ES-I3 (cell line): ENCODE measurements around the gene RIPOR2.

Source experiments
- H3K36me3 ChIP-seq: 2 replicates; pipeline ENCODE4 v1.6.1; 2013; ENCODE audit warnings: mild to moderate bottlenecking, low read length, control low read depth, moderate library complexity; ENCODE audit not compliant: insufficient read depth
- H3K4me1 ChIP-seq: 2 replicates; pipeline ENCODE4 v1.6.1; 2013; ENCODE audit warnings: mild to moderate bottlenecking, control low read depth, low read length; ENCODE audit not compliant: insufficient read depth
- H3K9ac ChIP-seq: 2 replicates; pipeline ENCODE4 v1.6.1; 2013; ENCODE audit warnings: low read depth, mild to moderate bottlenecking, low read length, moderate library complexity
- H3K9me3 ChIP-seq: 2 replicates; pipeline ENCODE4 v1.6.1; 2013; ENCODE audit warnings: mild to moderate bottlenecking, low read length, moderate library complexity; ENCODE audit not compliant: control insufficient read depth, insufficient read depth

RIPOR2 gene

GRCh38 chr6:24802271-24803059, 133.3 kb downstream of the RIPOR2 start:
- Histone ChIP-seq H3K4me1 (peaks cover 11% of the 10 kb centered on the region), H3K9me3 (no peaks in the 10 kb centered on the region), H3K36me3 (no peaks in the 10 kb centered on the region), H3K9ac (no peak overlapping the region)

- Histone ChIP-seq H3K9ac (no peak overlapping the region), H3K4me1 (peaks cover 12% of the 10 kb centered on the region), H3K9me3 (no peaks in the 10 kb centered on the region; the same call in 1 of the 2 replicates), H3K36me3 (no peaks in the 10 kb centered on the region)
Measured at GRCh38 chr6:24799541-24799915, 136.2 kb downstream of the RIPOR2 start.

GRCh38 chr6:24798740-24799540, 136.8 kb downstream of the RIPOR2 start, which contains the start of gene ARMH2:
Gene ARMH2 (minus strand): TSS chr6:24798917. CDS start chr6:24798857, 60 bp downstream.
- H3K4me1 ChIP-seq, result peaks cover 12% of the 10 kb centered on the region
- no peak within 1 kb of the TSS for H3K9ac ChIP-seq
- no peaks in the 10 kb centered on the region; the same call in 1 of the 2 replicates for H3K9me3 ChIP-seq
- H3K36me3 ChIP-seq, result no peaks in the 10 kb centered on the region

- H3K9me3 ChIP-seq, result no peaks in the 10 kb centered on the region; the same call in 1 of the 2 replicates
- no peaks in the 10 kb centered on the region for H3K36me3 ChIP-seq
- no peak overlapping the region for H3K9ac ChIP-seq
- peaks cover 12% of the 10 kb centered on the region for H3K4me1 ChIP-seq
Measured at GRCh38 chr6:24797596-24798216, 138.1 kb downstream of the RIPOR2 start.

- Histone ChIP-seq H3K9me3 (no peaks in the 10 kb centered on the region; the same call in 1 of the 2 replicates), H3K9ac (no peak overlapping the region), H3K4me1 (peaks cover 6% of the 10 kb centered on the region), H3K36me3 (no peaks in the 10 kb centered on the region)
Measured at GRCh38 chr6:24796616-24797290, 139.0 kb downstream of the RIPOR2 start.

GRCh38 chr6:24795106-24795505, 140.7 kb downstream of the RIPOR2 start:
- Histone ChIP-seq H3K36me3 (no peaks in the 10 kb centered on the region), H3K4me1 (peaks cover 6% of the 10 kb centered on the region), H3K9me3 (no peaks in the 10 kb centered on the region; the same call in 1 of the 2 replicates), H3K9ac (no peak overlapping the region)

- H3K9ac ChIP-seq, result no peak overlapping the region
- no peaks in the 10 kb centered on the region for H3K9me3 ChIP-seq
- no peaks in the 10 kb centered on the region for H3K4me1 ChIP-seq
- peaks cover 6% of the 10 kb centered on the region; the same call in 1 of the 2 replicates for H3K36me3 ChIP-seq
Measured at GRCh38 chr6:24788031-24788665, 147.6 kb downstream of the RIPOR2 start.

- Histone ChIP-seq H3K9ac (no peak overlapping the region), H3K4me1 (0 out of 2 replicates have a peak, but pooled peaks cover 6% of the 10 kb centered on the region), H3K9me3 (no peaks in the 10 kb centered on the region), H3K36me3 (peaks cover 9% of the 10 kb centered on the region)
Measured at GRCh38 chr6:24780206-24780605, 155.6 kb downstream of the RIPOR2 start.

GRCh38 chr6:24779416-24780016, 156.2 kb downstream of the RIPOR2 start:
- H3K9ac ChIP-seq, result no peak overlapping the region
- H3K36me3 ChIP-seq, result peaks cover 9% of the 10 kb centered on the region

GRCh38 chr6:24778878-24779277, 156.9 kb downstream of the RIPOR2 start:
- Histone ChIP-seq H3K36me3 (peaks cover 9% of the 10 kb centered on the region), H3K9ac (no peak overlapping the region), H3K4me1 (0 out of 2 replicates have a peak, but pooled peaks cover 6% of the 10 kb centered on the region), H3K9me3 (no peaks in the 10 kb centered on the region)

More at GRCh38 chr6:24779416-24780016, 156.2 kb downstream of the RIPOR2 start:
- Histone ChIP-seq H3K9me3 (no peaks in the 10 kb centered on the region), H3K4me1 (0 out of 2 replicates have a peak, but pooled peaks cover 6% of the 10 kb centered on the region)

GRCh38 chr6:24778121-24778520, 157.6 kb downstream of the RIPOR2 start:
- no peaks in the 10 kb centered on the region for H3K9me3 ChIP-seq
- H3K4me1 ChIP-seq, result 0 out of 2 replicates have a peak, but pooled peaks cover 6% of the 10 kb centered on the region
- H3K9ac ChIP-seq, result no peak overlapping the region
- H3K36me3 ChIP-seq, result peaks cover 9% of the 10 kb centered on the region

- no peaks in the 10 kb centered on the region for H3K9me3 ChIP-seq
- 0 out of 2 replicates have a peak, but pooled peaks cover 6% of the 10 kb centered on the region for H3K4me1 ChIP-seq
- H3K9ac ChIP-seq, result no peak overlapping the region
- H3K36me3 ChIP-seq, result peaks cover 6% of the 10 kb centered on the region; the same call in 1 of the 2 replicates
Measured at GRCh38 chr6:24777227-24777626, 158.5 kb downstream of the RIPOR2 start.

- H3K36me3 ChIP-seq, result peaks cover 2% of the 10 kb centered on the region; the same call in 1 of the 2 replicates
- peak overlapping the region; percentile 99 for H3K9ac ChIP-seq
- H3K4me1 ChIP-seq, result 0 out of 2 replicates have a peak, but pooled peaks cover 6% of the 10 kb centered on the region
- H3K9me3 ChIP-seq, result no peaks in the 10 kb centered on the region
Measured at GRCh38 chr6:24775520-24776058, 160.2 kb downstream of the RIPOR2 start.
